SKM-1 (cell line): ENCODE results near the gene TXLNA.
A peak's percentile ranks its signal among the peaks of the same experiment; 100 is the strongest.

Experiments
- DNase-seq: peaks from one replicate; lab custom pipeline; 2025; ENCODE audit not compliant: unreplicated experiment; lab: John Stamatoyannopoulos, UW

The TXLNA gene

GRCh38 chr1:32182060-32182459 lies 2.6 kb downstream of the TXLNA start:
- no peak for DNase-seq

- no peak for DNase-seq
Measured at GRCh38 chr1:32184650-32185049, 5.2 kb downstream of the TXLNA start.

GRCh38 chr1:32186077-32186476 lies 6.6 kb downstream of the TXLNA start:
- no peak for DNase-seq

- DNase-seq, result no peak
Measured at GRCh38 chr1:32186491-32186890, 7.0 kb downstream of the TXLNA start.

GRCh38 chr1:32187850-32188249 lies 8.4 kb downstream of the TXLNA start:
- no peak for DNase-seq

GRCh38 chr1:32192220-32192948 lies 12.9 kb downstream of the TXLNA start:
- no peak for DNase-seq

- no peak for DNase-seq
Measured at GRCh38 chr1:32194984-32195383, 15.5 kb downstream of the TXLNA start.

- DNase-seq, result no peak
Measured at GRCh38 chr1:32195531-32195930, 16.1 kb downstream of the TXLNA start.

- no peak for DNase-seq
Measured at GRCh38 chr1:32195972-32196823, 16.7 kb downstream of the TXLNA start.

GRCh38 chr1:32197074-32197473 lies 17.6 kb downstream of the TXLNA start:
- no peak for DNase-seq

GRCh38 chr1:32197837-32198236 lies 18.4 kb downstream of the TXLNA start:
- DNase-seq, result no peak

- DNase-seq, result no peak
Measured at GRCh38 chr1:32198237-32199042, 19.0 kb downstream of the TXLNA start.

- no peak for DNase-seq
Measured at GRCh38 chr1:32199043-32199716, 19.7 kb downstream of the TXLNA start.

- no peak for DNase-seq
Measured at GRCh38 chr1:32199717-32200072, 20.2 kb downstream of the TXLNA start.

- no peak for DNase-seq
Measured at GRCh38 chr1:32200226-32201010, 20.9 kb downstream of the TXLNA start, which contains the start of gene CCDC28B. Gene CCDC28B (plus strand): TSS chr1:32200595. CDS start chr1:32201936, 1,341 bp downstream.

GRCh38 chr1:32201011-32201855 lies 21.8 kb downstream of the TXLNA start:
- no peak for DNase-seq

GRCh38 chr1:32204943-32205361 lies 25.5 kb downstream of the TXLNA start:
- DNase-seq, result no peak

GRCh38 chr1:32205401-32206370 lies 26.2 kb downstream of the TXLNA start, which contains the start of gene IQCC:
Gene IQCC (plus strand): TSS chr1:32205671. CDS start chr1:32205682, 11 bp downstream.
- peak; percentile 52 for DNase-seq
